ENCODE measurements around the gene LAMC2. TPM values are rescaled to one million over a fixed set of nuclear protein-coding genes. Genes with fewer than 3 reads are reported as not detected.

LAMC2 gene
- total RNA-seq, 4 donors from 2014 or later: 9.4 to 17.4 (median 15.9) TPM

- 75 to 76% methylated on average over 2 of the region's 2 CpGs for WGBS, 2 donors
- TF ChIP-seq CTCF (IDR thresholded peaks at IDR 0.05) (no peak), POLR2A (IDR thresholded peaks at IDR 0.05) (no peak)
- H3K4me3 ChIP-seq: no peak overlapping the region
- no peaks in the 10 kb centered on the region for H3K27me3 ChIP-seq
- H3K9me3 ChIP-seq: no peaks in the 10 kb centered on the region
- intact Hi-C loops (cut with DNase I): no loop called here
- H3K36me3 ChIP-seq: peaks cover 0 to 50% (median 0%) of the 10 kb centered on the region in 3 donors
- DNase-seq: no peak
- H3K27ac ChIP-seq: peak overlapping the region in 3 of 4 donors; percentile 76 to 81 (median 79)
- peaks cover 0 to 42% (median 12%) of the 10 kb centered on the region in 3 donors for H3K4me1 ChIP-seq
Observed at GRCh38 chr1:183142171-183142570, 43.9 kb upstream of the LAMC2 start.

GRCh38 chr1:183143576-183144315, 42.3 kb upstream of the LAMC2 start:
- intact Hi-C loops (cut with DNase I): no loop called here
- WGBS, 2 donors: 67 to 69% methylated on average over 7 of the region's 7 CpGs
- Histone ChIP-seq H3K4me3 (no peak overlapping the region), H3K4me1 (peaks cover under 1 to 42% (median 8%) of the 10 kb centered on the region in 3 donors), H3K36me3 (peaks cover 0 to 34% (median 0%) of the 10 kb centered on the region in 3 donors), H3K27me3 (no peaks in the 10 kb centered on the region), H3K27ac (peak overlapping the region; percentile 14 to 81 (median 76)), H3K9me3 (no peaks in the 10 kb centered on the region)
- DNase-seq: no peak
- TF ChIP-seq POLR2A (IDR thresholded peaks at IDR 0.05): no peak

GRCh38 chr1:183144752-183145151, 41.3 kb upstream of the LAMC2 start:
- H3K4me3 ChIP-seq: no peak overlapping the region
- H3K9me3 ChIP-seq: no peaks in the 10 kb centered on the region
- H3K27me3 ChIP-seq: no peaks in the 10 kb centered on the region
- WGBS, 2 donors: 63 to 69% methylated on average over 3 of the region's 3 CpGs
- DNase-seq: no peak
- peaks cover 0 to 32% (median 0%) of the 10 kb centered on the region in 3 donors for H3K36me3 ChIP-seq
- TF ChIP-seq CTCF (IDR thresholded peaks at IDR 0.05): no peak
- TF ChIP-seq POLR2A (IDR thresholded peaks at IDR 0.05): no peak
- intact Hi-C loops (cut with DNase I): no loop called here
- H3K4me1 ChIP-seq: peaks cover 0 to 37% (median 6%) of the 10 kb centered on the region in 3 donors
- peak overlapping the region in 3 of 4 donors; percentile 72 to 81 (median 79) for H3K27ac ChIP-seq

- Histone ChIP-seq H3K27me3 (no peaks in the 10 kb centered on the region), H3K27ac (peak overlapping the region in 3 of 4 donors; percentile 63 to 74 (median 66)), H3K4me3 (no peak overlapping the region), H3K9me3 (no peaks in the 10 kb centered on the region), H3K36me3 (peaks cover 0 to 9% (median 0%) of the 10 kb centered on the region in 3 donors), H3K4me1 (peaks cover 0 to 27% (median 6%) of the 10 kb centered on the region in 3 donors)
- TF ChIP-seq POLR2A (IDR thresholded peaks at IDR 0.05) (no peak), CTCF (IDR thresholded peaks at IDR 0.05) (no peak)
- DNase-seq: no peak
- 79 to 95% methylated on average over 2 of the region's 2 CpGs for WGBS, 2 donors
- intact Hi-C loops (cut with DNase I): no loop called here
Observed at GRCh38 chr1:183147735-183148134, 38.3 kb upstream of the LAMC2 start.

GRCh38 chr1:183148599-183148998, 37.5 kb upstream of the LAMC2 start:
- Histone ChIP-seq H3K4me3 (no peak overlapping the region), H3K27ac (peak overlapping the region; percentile 37 to 74 (median 64)), H3K9me3 (no peaks in the 10 kb centered on the region), H3K4me1 (peaks cover 0 to 20% (median 6%) of the 10 kb centered on the region in 3 donors), H3K36me3 (peaks cover 0 to 3% (median 0%) of the 10 kb centered on the region in 3 donors), H3K27me3 (no peaks in the 10 kb centered on the region)
- WGBS, 2 donors: 27 to 30% methylated on average over 4 of the region's 5 CpGs
- intact Hi-C loops (cut with DNase I): no loop called here
- no peak for TF ChIP-seq POLR2A (IDR thresholded peaks at IDR 0.05)
- TF ChIP-seq CTCF (IDR thresholded peaks at IDR 0.05): no peak
- DNase-seq: no peak

Data from esophagus squamous epithelium (tissue), 5 donors.